SU-DHL-6 (cell line): ENCODE data around the gene JPH4.

ENCODE experiments used
- H2AFZ ChIP-seq: fragments of 200-600 bp; sonication (generic); 2 replicates; pipeline ENCODE4 v1.6.1; 2014; ENCODE audit warnings: low read depth, mild to moderate bottlenecking, moderate library complexity, mixed read lengths, antibody characterized with exemption, low read length; ENCODE audit not compliant: severe bottlenecking
- H3F3A ChIP-seq: fragments of 200-600 bp; shearing (Covaris generic); 2 replicates; pipeline ENCODE4 v1.6.0; 2016; ENCODE audit warnings: antibody characterized with exemption, mild to moderate bottlenecking; ENCODE audit not compliant: insufficient read depth
- H3K27ac ChIP-seq: fragments of 200-600 bp; sonication (generic); 2 replicates; pipeline ENCODE4 v1.5.1; 2016; ENCODE audit warnings: low read depth, mild to moderate bottlenecking, low read length, moderate library complexity, mixed read lengths
- H3K27me3 ChIP-seq: fragments of 200-600 bp; sonication (generic), shearing (Covaris generic); 2 replicates; pipeline ENCODE4 v1.6.0; 2014; ENCODE audit warnings: mild to moderate bottlenecking, low read length
- H3K36me3 ChIP-seq: fragments of 200-600 bp; sonication (generic); 2 replicates; pipeline ENCODE4 v1.6.1; 2014; ENCODE audit warnings: mild to moderate bottlenecking, low read length, mixed read lengths
- H3K4me2 ChIP-seq: fragments of 300-600, 200-600 bp; shearing (Covaris generic), sonication (generic); 2 replicates; pipeline ENCODE4 v1.6.0; 2014; ENCODE audit warnings: low read length, low read depth, mild to moderate bottlenecking; ENCODE audit not compliant: poor library complexity, severe bottlenecking
- H3K4me3 ChIP-seq: fragments of 200-600 bp; sonication (generic); 2 replicates; pipeline ENCODE4 v1.5.1; 2014; ENCODE audit warnings: antibody characterized with exemption, low read length, mild to moderate bottlenecking, mixed read lengths; ENCODE audit not compliant: insufficient read depth, poor library complexity, severe bottlenecking
- H3K79me2 ChIP-seq: fragments of 200-600 bp; sonication (generic); 2 replicates; pipeline ENCODE4 v1.6.1; 2014; ENCODE audit warnings: mild to moderate bottlenecking, low read length, moderate library complexity; ENCODE audit not compliant: insufficient read depth
- H3K9ac ChIP-seq: fragments of 200-600 bp; sonication (generic); 2 replicates; pipeline ENCODE4 v1.7.0; 2014; ENCODE audit warnings: mild to moderate bottlenecking, low read length
- H3K9me2 ChIP-seq: fragments of 200-600 bp; sonication (generic); replicated peaks from 2 replicates; pipeline ENCODE4 v1.6.1; 2014; ENCODE audit warnings: low read length; ENCODE audit not compliant: insufficient read depth
- H3K9me3 ChIP-seq: fragments of 200-600 bp; sonication (generic); 2 replicates; pipeline ENCODE4 v1.6.1; 2014; ENCODE audit warnings: low read length, mixed read lengths; ENCODE audit not compliant: insufficient read depth
- H4K20me1 ChIP-seq: fragments of 200-600 bp; sonication (generic); 2 replicates; pipeline ENCODE4 v1.6.1; 2014; ENCODE audit warnings: low read depth, mild to moderate bottlenecking, antibody characterized with exemption, low read length, moderate library complexity, mixed read lengths
- CTCF ChIP-seq: fragments of 200-600 bp; sonication (generic); IDR thresholded peaks from one replicate; pipeline ENCODE4 v1.5.1; 2017; ENCODE audit warnings: antibody characterized with exemption, mild to moderate bottlenecking, low read length, moderate library complexity; ENCODE audit not compliant: insufficient read depth, poor library complexity, severe bottlenecking
- EZH2phosphoT487 ChIP-seq: fragments of 200-600 bp; sonication (generic), shearing (Covaris generic); conservative IDR thresholded peaks from 2 replicates; pipeline ENCODE4 v1.6.1; 2018; ENCODE audit warnings: mild to moderate bottlenecking, antibody characterized with exemption, low read length, moderate library complexity, mixed read lengths

The JPH4 gene

GRCh38 chr14:23571701-23572523 lies 6.7 kb downstream of the JPH4 start:
- Histone ChIP-seq H3K4me2 (no peak overlapping the region), H3K9ac (no peak overlapping the region), H3K79me2 (peaks cover 6% of the 10 kb centered on the region; the same call in 1 of the 2 replicates), H3K36me3 (no peaks in the 10 kb centered on the region), H3K27me3 (no peaks in the 10 kb centered on the region), H3K27ac (no peak overlapping the region), H3F3A (peaks cover 9% of the 10 kb centered on the region; the same call in 1 of the 2 replicates), H3K4me3 (no peak overlapping the region), H2AFZ (no peak overlapping the region), H3K9me3 (no peaks in the 10 kb centered on the region), H4K20me1 (no peaks in the 10 kb centered on the region), H3K9me2 (no peaks in the 10 kb centered on the region)
- TF ChIP-seq CTCF, result no peak
- no peak for TF ChIP-seq EZH2phosphoT487

GRCh38 chr14:23570806-23571483 lies 7.6 kb downstream of the JPH4 start:
- no peak for TF ChIP-seq CTCF
- TF ChIP-seq EZH2phosphoT487, result no peak
- H3K9me2 ChIP-seq, result no peaks in the 10 kb centered on the region
- no peaks in the 10 kb centered on the region for H3K9me3 ChIP-seq
- no peaks in the 10 kb centered on the region for H4K20me1 ChIP-seq
- H2AFZ ChIP-seq, result no peak overlapping the region
- no peak overlapping the region for H3K4me3 ChIP-seq
- no peak overlapping the region for H3K27ac ChIP-seq
- H3K36me3 ChIP-seq, result no peaks in the 10 kb centered on the region
- H3K4me2 ChIP-seq, result no peak overlapping the region
- H3K9ac ChIP-seq, result no peak overlapping the region
- peaks cover 9% of the 10 kb centered on the region; the same call in 1 of the 2 replicates for H3F3A ChIP-seq
- no peaks in the 10 kb centered on the region for H3K27me3 ChIP-seq
- H3K79me2 ChIP-seq, result peaks cover 16% of the 10 kb centered on the region

GRCh38 chr14:23569443-23570151 lies 9.0 kb downstream of the JPH4 start:
- Histone ChIP-seq H3K9me2 (no peaks in the 10 kb centered on the region), H3K79me2 (peaks cover 18% of the 10 kb centered on the region), H3K4me2 (no peak overlapping the region), H3F3A (peaks cover 9% of the 10 kb centered on the region; the same call in 1 of the 2 replicates), H3K27me3 (no peaks in the 10 kb centered on the region), H3K9me3 (no peaks in the 10 kb centered on the region), H4K20me1 (no peaks in the 10 kb centered on the region), H3K36me3 (no peaks in the 10 kb centered on the region), H3K4me3 (no peak overlapping the region), H3K9ac (no peak overlapping the region), H2AFZ (no peak overlapping the region), H3K27ac (no peak overlapping the region)
- TF ChIP-seq CTCF, result no peak
- no peak for TF ChIP-seq EZH2phosphoT487
